Putamen (tissue), 1 donor: ENCODE results near the gene TBC1D20.
"Not testable (repeated sequence)": the region's sequence is repeated elsewhere in the genome, so short reads cannot be mapped to it uniquely, and the experiment has no call there.

Experiments used
- DNase-seq: peaks from one replicate; pipeline ENCODE4 v3.0.0-alpha.2; 2016; ENCODE audit warnings: low spot score

TBC1D20 gene

GRCh38 chr20:400454-401275, 61.7 kb downstream of the TBC1D20 start:
- DNase-seq = no peak

DNA sequence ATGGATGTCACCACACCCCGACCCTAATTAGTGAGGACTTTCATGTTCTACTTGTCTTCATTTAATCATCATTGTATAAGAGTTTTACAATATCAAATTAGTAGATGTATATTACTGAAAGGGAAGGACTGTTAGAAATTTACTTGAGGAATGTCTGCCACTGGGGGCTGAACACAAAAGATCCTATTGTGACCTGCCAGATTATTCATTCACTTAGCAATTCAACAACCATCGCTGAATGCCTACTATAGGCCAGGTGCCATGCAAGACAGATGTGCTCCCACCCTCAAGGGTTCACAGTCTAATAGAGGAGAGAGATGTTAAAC, 62.2 kb downstream of the TBC1D20 start:
- no peak for DNase-seq

- no peak for DNase-seq
Measured at GRCh38 chr20:399182-399707, 63.1 kb downstream of the TBC1D20 start.

DNA sequence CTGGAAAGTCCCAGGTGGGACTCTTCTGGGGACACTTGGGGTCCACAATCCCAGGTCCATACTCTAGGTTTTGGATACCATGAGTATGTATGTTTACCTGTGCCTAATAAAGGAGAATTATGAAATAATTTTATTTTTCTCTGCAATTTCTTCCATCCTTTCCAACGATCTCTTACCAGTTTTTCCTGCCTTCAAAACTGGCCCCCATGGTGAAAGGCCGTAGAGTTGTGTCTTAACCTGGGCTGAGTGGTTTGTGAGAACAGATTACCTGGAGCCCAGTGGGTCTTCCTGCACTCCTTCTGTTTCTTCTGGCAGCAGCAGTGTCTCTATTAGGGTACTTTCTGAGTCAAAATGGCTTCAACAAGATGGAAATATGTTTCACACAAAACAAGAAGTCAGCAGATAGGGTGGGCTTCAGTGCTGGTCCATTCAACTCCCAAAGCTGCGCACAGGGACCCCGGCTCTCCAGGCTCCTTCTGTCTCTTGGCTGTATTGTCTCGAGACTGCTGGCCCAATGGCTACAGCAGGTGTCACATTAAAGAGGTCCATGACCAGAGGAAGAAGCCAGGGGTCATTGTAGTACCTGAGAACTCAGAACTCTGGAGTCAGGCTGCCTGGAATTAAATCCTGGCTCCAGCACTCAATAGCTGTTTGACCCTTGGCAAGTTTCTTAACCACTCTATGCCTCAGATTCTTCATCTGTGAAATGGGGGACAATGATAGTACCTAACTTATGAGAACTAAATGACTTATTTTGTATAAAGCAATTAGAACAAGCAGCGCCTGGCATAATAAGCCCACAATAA, 64.7 kb downstream of the TBC1D20 start:
- no peak for DNase-seq

GRCh38 chr20:396619-397431, 65.5 kb downstream of the TBC1D20 start:
- DNase-seq = no peak

DNA sequence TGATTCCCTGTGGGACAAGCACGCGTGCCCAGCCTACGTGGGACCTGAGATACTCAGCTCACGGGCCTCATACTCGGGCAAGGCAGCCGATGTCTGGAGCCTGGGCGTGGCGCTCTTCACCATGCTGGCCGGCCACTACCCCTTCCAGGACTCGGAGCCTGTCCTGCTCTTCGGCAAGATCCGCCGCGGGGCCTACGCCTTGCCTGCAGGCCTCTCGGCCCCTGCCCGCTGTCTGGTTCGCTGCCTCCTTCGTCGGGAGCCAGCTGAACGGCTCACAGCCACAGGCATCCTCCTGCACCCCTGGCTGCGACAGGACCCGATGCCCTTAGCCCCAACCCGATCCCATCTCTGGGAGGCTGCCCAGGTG, 66.1 kb downstream of the TBC1D20 start:
- no peak for DNase-seq

- not testable (repeated sequence) for DNase-seq
Measured at GRCh38 chr20:393296-393695, 69.0 kb downstream of the TBC1D20 start.

DNA sequence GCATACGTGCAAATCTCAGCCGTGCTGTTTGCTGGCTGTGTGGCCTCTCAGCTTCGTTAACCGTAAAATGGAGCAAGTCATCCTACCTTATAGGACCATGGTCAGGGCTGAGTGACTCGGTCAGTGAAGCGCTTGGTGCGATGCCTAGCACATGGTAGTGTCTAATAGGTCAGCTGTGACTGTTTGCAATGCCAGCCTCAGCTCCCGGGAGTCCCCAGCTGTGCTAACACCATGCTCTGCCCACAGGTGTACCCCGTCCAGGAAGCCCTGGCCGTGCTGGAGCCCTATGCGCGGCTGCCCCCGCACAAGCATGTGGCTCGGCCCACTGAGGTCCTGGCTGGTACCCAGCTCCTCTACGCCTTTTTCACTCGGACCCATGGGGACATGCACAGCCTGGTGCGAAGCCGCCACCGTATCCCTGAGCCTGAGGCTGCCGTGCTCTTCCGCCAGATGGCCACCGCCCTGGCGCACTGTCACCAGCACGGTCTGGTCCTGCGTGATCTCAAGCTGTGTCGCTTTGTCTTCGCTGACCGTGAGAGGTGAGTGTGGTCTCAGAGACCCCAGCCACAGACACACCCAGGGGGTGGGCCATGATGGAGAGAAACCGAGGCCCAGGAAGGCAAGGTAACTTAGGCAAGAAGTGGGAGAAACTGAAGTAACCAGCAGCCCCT, 71.2 kb downstream of the TBC1D20 start:
- DNase-seq = no peak

DNA sequence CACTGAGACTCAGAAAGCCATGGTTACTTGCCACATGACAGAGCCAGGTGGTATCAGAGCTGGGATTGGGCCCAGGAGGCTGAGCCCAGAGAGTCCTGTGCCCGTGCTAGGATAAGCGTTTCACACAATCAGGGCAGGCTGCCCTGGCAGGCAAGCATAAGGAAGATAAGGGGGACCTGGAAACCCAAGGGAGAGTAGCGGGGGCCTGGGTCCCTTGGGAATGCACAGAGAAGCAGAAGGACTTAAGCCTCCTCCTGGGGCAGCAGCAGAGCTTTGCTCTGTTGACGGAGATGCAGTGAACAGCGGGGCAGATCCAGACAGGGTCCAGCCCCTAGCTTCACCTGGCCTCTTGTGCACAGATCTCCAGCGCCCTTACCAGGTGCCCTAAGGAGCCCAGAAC, 73.1 kb downstream of the TBC1D20 start:
- DNase-seq = no peak

DNA sequence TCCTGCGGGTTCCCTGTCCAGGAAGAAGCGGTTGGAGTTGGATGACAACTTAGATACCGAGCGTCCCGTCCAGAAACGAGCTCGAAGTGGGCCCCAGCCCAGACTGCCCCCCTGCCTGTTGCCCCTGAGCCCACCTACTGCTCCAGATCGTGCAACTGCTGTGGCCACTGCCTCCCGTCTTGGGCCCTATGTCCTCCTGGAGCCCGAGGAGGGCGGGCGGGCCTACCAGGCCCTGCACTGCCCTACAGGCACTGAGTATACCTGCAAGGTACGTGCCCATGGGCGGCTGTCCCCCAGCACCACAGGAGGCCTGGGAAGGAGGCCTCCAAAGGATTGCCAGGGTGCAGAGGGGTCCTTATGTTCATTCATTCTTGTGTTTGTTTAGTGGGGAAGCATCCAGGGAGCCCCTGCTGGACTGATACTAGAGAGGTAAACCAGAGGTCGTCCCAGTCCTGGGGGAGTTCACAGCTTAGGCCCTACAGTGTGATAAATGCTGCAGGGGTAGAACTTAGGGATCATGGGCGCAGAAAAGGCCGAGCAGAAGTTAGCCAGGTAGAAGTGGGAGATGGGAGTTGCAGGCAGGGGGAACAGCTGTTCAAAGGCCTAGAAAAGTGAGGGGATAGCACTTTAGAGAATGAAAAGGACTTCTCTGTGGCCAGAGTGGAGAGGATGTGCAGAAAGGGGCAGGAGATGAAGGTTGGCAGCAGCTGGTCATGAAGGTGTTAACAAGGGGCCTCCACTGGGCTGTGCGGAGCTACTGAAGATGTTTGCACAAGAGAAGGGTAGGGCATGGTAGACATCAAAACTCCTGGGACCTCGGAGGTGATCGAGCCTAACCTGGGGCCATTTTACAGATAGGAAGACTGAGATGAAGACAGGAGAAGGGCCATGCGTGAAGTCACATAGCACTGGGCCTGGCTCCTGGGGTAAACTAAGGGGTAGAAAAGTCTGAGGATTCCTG, 74.0 kb downstream of the TBC1D20 start:
- no peak for DNase-seq

DNA sequence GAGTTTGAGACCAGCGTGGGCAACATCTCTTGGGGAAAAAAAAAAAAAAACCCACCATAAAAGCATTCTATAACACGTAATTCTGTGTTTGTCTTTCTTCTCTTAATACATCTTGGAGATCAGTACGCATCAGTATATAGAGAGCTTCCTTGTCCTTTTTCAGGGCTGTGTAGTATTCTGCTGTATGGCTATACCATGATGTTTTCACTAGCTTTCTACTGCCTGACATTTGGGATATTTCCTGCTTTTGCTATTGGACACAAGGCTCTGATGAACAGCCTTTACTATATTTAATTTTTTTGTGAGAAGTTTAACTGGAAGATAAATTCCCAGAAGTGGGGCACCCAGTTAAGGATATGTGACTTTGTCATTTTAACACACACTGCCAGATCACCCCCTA, 74.8 kb downstream of the TBC1D20 start:
- no peak for DNase-seq

DNA sequence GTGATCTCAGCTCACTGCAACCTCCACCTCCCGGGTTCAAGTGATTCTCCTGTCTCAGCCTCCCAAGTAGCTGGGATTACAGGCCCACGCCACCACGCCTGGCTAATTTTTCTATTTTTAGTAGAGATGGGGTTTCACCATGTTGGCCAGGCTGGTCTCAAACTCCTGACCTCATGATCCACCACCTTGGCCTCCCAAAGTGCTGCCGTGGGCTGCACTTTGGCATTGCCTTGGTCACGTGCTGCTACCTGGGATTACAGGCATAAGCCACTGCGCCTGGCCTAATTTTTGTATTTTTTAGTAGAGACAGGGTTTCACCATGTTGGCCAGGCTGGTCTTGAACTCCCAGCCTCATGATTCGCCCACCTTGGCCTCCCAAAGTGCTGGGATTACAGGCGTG, 75.7 kb downstream of the TBC1D20 start:
- not testable (repeated sequence) for DNase-seq
